ENCODE results near the gene USP7.

- TF ChIP-seq CTCF (IDR thresholded peaks at IDR 0.05; ENCODE audit: poor library complexity) (no peak), EZH2phosphoT487 (IDR thresholded peaks at IDR 0.05; ENCODE audit: low read depth, severe bottlenecking, unreplicated experiment) (no peak)
These were observed 19.1 kb upstream of the USP7 start for GRCh38 chr16:8982816-8983215.

Measured in hepatocyte (in vitro differentiated cells).